Measurements from ENCODE around the gene RMC1. TPM values are rescaled to one million over a fixed set of nuclear protein-coding genes. Genes with fewer than 3 reads are reported as not detected.

RMC1 gene
- total RNA-seq, 1 experiment from 2014 or later: 38.4 TPM

GRCh38 chr18:23567671-23568070, 64.4 kb downstream of the RMC1 start:
- H3K4me3 ChIP-seq (replicated peaks in 1 of 2; ENCODE audit: low read depth in 1 of 2, low read length in 2 of 2): no peak overlapping the region
- no peaks in the 10 kb centered on the region for H3K4me1 ChIP-seq (ENCODE audit: control insufficient read depth in 1 of 2, insufficient read depth in 2 of 2, low read length in 2 of 2)
- H4K20me1 ChIP-seq (ENCODE audit: insufficient read depth): no peaks in the 10 kb centered on the region
- no peaks in the 10 kb centered on the region for H3K9me2 ChIP-seq (ENCODE audit: insufficient read depth)
- no peak for TF ChIP-seq YY1 (IDR thresholded peaks at IDR 0.05; ENCODE audit: extremely low read depth, insufficient replicate concordance, low read depth, low read length)
- TF ChIP-seq JUND (IDR thresholded peaks at IDR 0.05): no peak
- no peak for TF ChIP-seq POLR2A (IDR thresholded peaks at IDR 0.05; ENCODE audit: borderline replicate concordance, extremely low read depth, insufficient read depth, insufficient read length)
- TF ChIP-seq CEBPB (IDR thresholded peaks at IDR 0.05; ENCODE audit: low read depth): no peak
- no peak for TF ChIP-seq ATF3 (IDR thresholded peaks at IDR 0.05)
- no peak for TF ChIP-seq EGR1 (IDR thresholded peaks at IDR 0.05; ENCODE audit: low read depth)
- no peak for TF ChIP-seq EZH2phosphoT487 (IDR thresholded peaks at IDR 0.05; ENCODE audit: borderline replicate concordance)
- TF ChIP-seq ELF1 (IDR thresholded peaks at IDR 0.05; ENCODE audit: borderline replicate concordance, low read depth): no peak
- no peak for TF ChIP-seq REST (IDR thresholded peaks at IDR 0.05; ENCODE audit: low read depth)
- TF ChIP-seq ZBTB33 (IDR thresholded peaks at IDR 0.05; ENCODE audit: extremely low read depth, insufficient replicate concordance, low read length): no peak
- TF ChIP-seq POLR2AphosphoS5 (IDR thresholded peaks at IDR 0.05; ENCODE audit: low read depth, low read length): no peak
- no peak for TF ChIP-seq TCF7L2 (IDR thresholded peaks at IDR 0.05; ENCODE audit: borderline replicate concordance, extremely low read depth, insufficient read depth, insufficient read length)
- no peak for TF ChIP-seq SP1 (IDR thresholded peaks at IDR 0.05; ENCODE audit: low read depth)
- no peak overlapping the region for H3K27ac ChIP-seq (ENCODE audit: low read depth, low read length)
- ATAC-seq (no peak), DNase-seq (ENCODE audit: low read depth, low spot score) (no peak)
- POLR2A ChIA-PET: no interaction called here
- H2AFZ ChIP-seq (ENCODE audit: low read depth, low read length, poor library complexity, severe bottlenecking): no peak overlapping the region
- peaks cover 29 to 34% of the 10 kb centered on the region in 2 experiments for H3K36me3 ChIP-seq (ENCODE audit: control insufficient read depth in 1 of 2, insufficient read depth in 2 of 2, low read length in 2 of 2)
- no peaks in the 10 kb centered on the region for H3K9me3 ChIP-seq (ENCODE audit: control insufficient read depth in 1 of 2, insufficient read depth in 1 of 2, low read depth in 1 of 2, low read length in 2 of 2)
- no peaks in the 10 kb centered on the region for H3K79me2 ChIP-seq (ENCODE audit: insufficient read depth, low read length)
- RAD21 ChIA-PET (ENCODE audit: low non-redundant PET in 1 of 2, low total read pairs in 2 of 2, uncharacterized antibody in 2 of 2, unreplicated experiment in 2 of 2): no interaction called here
- H3K9ac ChIP-seq (ENCODE audit: low read length): no peak overlapping the region
- H3K4me2 ChIP-seq (ENCODE audit: low read length): no peak overlapping the region
- no peaks in the 10 kb centered on the region for H3K27me3 ChIP-seq (ENCODE audit: insufficient read depth, low read length)
- no TSS peak for BruUV-seq (replicated peaks)
- CTCF ChIA-PET: no interaction called here
- intact Hi-C loops (cut with micrococcal nuclease): no loop called here

Measured in HCT116 (cell line).